HepG2 (cell line): ENCODE measurements around the gene INTS1. TPM values are rescaled to one million over a fixed set of nuclear protein-coding genes. Genes with fewer than 3 reads are reported as not detected.

Experiments
- ARID4A ChIP-seq: sonication (generic); formaldehyde crosslinking; IDR thresholded peaks from 2 replicates; pipeline ENCODE4 v1.5.0; 2020; ENCODE audit warnings: mild to moderate bottlenecking, missing genetic modification reagents, borderline replicate concordance
- ETV5 ChIP-seq: IDR thresholded peaks from 2 replicates; pipeline ENCODE4 v1.6.1; 2018; ENCODE audit warnings: missing biosample characterization, missing genetic modification reagents, inconsistent platforms, borderline replicate concordance
- GATAD2A ChIP-seq: IDR thresholded peaks from 2 replicates; pipeline ENCODE4 v1.6.1; 2016
- MXD4 ChIP-seq: IDR thresholded peaks from 2 replicates; pipeline ENCODE4 v1.6.1; 2016; ENCODE audit warnings: mild to moderate bottlenecking, missing biosample characterization, missing genetic modification reagents
- NCOA2 ChIP-seq: sonication (generic); formaldehyde crosslinking; IDR thresholded peaks from 2 replicates; pipeline ENCODE4 v1.8.0; 2022; ENCODE audit warnings: inconsistent platforms
- NFE2L1 ChIP-seq: sonication (generic); formaldehyde crosslinking; IDR thresholded peaks from 2 replicates; pipeline ENCODE4 v1.4.0; 2020; ENCODE audit warnings: missing genetic modification reagents, mild to moderate bottlenecking, borderline replicate concordance
- NR2C2 ChIP-seq: sonication (generic); formaldehyde crosslinking; IDR thresholded peaks from 2 replicates; pipeline ENCODE4 v1.4.0; 2020; ENCODE audit warnings: missing genetic modification reagents, mild to moderate bottlenecking, moderate library complexity, borderline replicate concordance
- PATZ1 ChIP-seq: sonication (generic); formaldehyde crosslinking; IDR thresholded peaks from 2 replicates; pipeline ENCODE4 v1.4.0; 2020; ENCODE audit warnings: missing genetic modification reagents
- RXRA ChIP-seq: sonication (generic); formaldehyde crosslinking; IDR thresholded peaks from 2 replicates; pipeline ENCODE4 v1.5.1; 2020; ENCODE audit warnings: missing genetic modification reagents
- ZNF276 ChIP-seq: sonication (generic); formaldehyde crosslinking; IDR thresholded peaks from 2 replicates; pipeline ENCODE4 v1.4.0; 2020; ENCODE audit warnings: mild to moderate bottlenecking, low read depth, missing genetic modification reagents
- ZNF503 ChIP-seq: sonication (generic); formaldehyde crosslinking; IDR thresholded peaks from 2 replicates; pipeline ENCODE4 v1.4.0; 2020; ENCODE audit warnings: missing genetic modification reagents
- ZNF687 ChIP-seq: sonication (generic); formaldehyde crosslinking; IDR thresholded peaks from 2 replicates; pipeline ENCODE4 v1.5.1; 2020; ENCODE audit warnings: mild to moderate bottlenecking, missing genetic modification reagents, moderate library complexity
- ZNF747 ChIP-seq: sonication (generic); formaldehyde crosslinking; IDR thresholded peaks from 2 replicates; pipeline ENCODE4 v1.8.1; 2023; ENCODE audit warnings: missing genetic modification reagents, mild to moderate bottlenecking, borderline replicate concordance
- polyA plus RNA-seq, 8 experiments: library from polyadenylated mRNA; depleted of rRNA in 3 of 8; stranded (reverse) in 7 of 8; unstranded in 1 of 8; fragments of >200 nt; fragmentation: Illumina TruSeq in 4 of 8; extraction: Trizol in 4 of 8; gene quantifications; 2 replicates each; pipeline versions ENCODE4 v1.2.1 to v1.2.3, GENCODE V29; 2011 to 2016; ENCODE audit warnings: low read depth in 4 of 8, missing spikeins in 1 of 8, mixed read lengths in 1 of 8; ENCODE audit not compliant: insufficient read depth in 1 of 8
- total RNA-seq, 5 experiments: library from RNA; depleted of rRNA; stranded (reverse); fragments of >200 nt; fragmentation: Illumina TruSeq; extraction: Trizol; gene quantifications; 2 replicates each; pipeline ENCODE4 v1.2.3, GENCODE V29; 2016; ENCODE audit warnings: low read depth in 1 of 5

INTS1 gene
- total and polyA plus RNA-seq, 2 of the 13 experiments (the other 11 are each of a cell fraction or from before 2014, with no cell fraction given): 13.7 to 29.0 TPM

GRCh38 chr7:1531263-1531978 lies 27.2 kb upstream of the INTS1 start (continued):
- TF ChIP-seq ZNF687 (CRISPR knock-in tag): peak; percentile 85
- TF ChIP-seq RXRA (CRISPR knock-in tag): peak; percentile 65
- peak; percentile 75 for TF ChIP-seq ARID4A (CRISPR knock-in tag)
- 0 out of 2 replicates have a peak, but pooled peaks have one; percentile 12 for TF ChIP-seq ETV5 (CRISPR knock-in tag)
- peak; percentile 55 for TF ChIP-seq NR2C2 (CRISPR knock-in tag)
- peak; percentile 63 for TF ChIP-seq GATAD2A (CRISPR knock-in tag)
- 0 out of 2 replicates have a peak, but pooled peaks have one; percentile 23 for TF ChIP-seq MXD4
- TF ChIP-seq ZNF276 (CRISPR knock-in tag): peak; percentile 29; the same call in 1 of the 2 replicates
- TF ChIP-seq ZNF747 (CRISPR knock-in tag): 0 out of 2 replicates have a peak, but pooled peaks have one; percentile 51
- 0 out of 2 replicates have a peak, but pooled peaks have one; percentile 26 for TF ChIP-seq ZNF503 (CRISPR knock-in tag)
- TF ChIP-seq NCOA2 (CRISPR knock-in tag): no peak
- no peak for TF ChIP-seq NFE2L1 (CRISPR knock-in tag)
- peak; percentile 48; the same call in 1 of the 2 replicates for TF ChIP-seq PATZ1 (CRISPR knock-in tag)
